Prostate gland (tissue), 2 donors: ENCODE measurements around the gene IFIT1. TPM values are rescaled to one million over a fixed set of nuclear protein-coding genes. Genes with fewer than 3 reads are reported as not detected.
"Not testable (repeated sequence)": the region's sequence is repeated elsewhere in the genome, so short reads cannot be mapped to it uniquely, and the experiment has no call there.

ENCODE experiments used
- DNase-seq: peaks from one replicate; pipeline ENCODE4 v3.0.0-alpha.2; 2019; ENCODE audit warnings: low spot score
- H3K27ac ChIP-seq, 2 donors: fragments of 200-600 bp; sonication (generic); 2 replicates each; pipeline ENCODE4 v1.5.1; 2017 to 2019
- H3K27me3 ChIP-seq: fragments of 200-600 bp; sonication (generic); replicated peaks from 2 replicates; pipeline ENCODE4 v1.5.1; 2019; ENCODE audit not compliant: insufficient read depth
- H3K36me3 ChIP-seq, 2 donors: fragments of 200-600 bp; sonication (generic); 1 replicate in 1 of 2; 2 replicates in 1 of 2; pipeline versions ENCODE4 v1.5.1 to v1.8.1; 2017 to 2019
- H3K4me1 ChIP-seq: fragments of 200-600 bp; sonication (generic); replicated peaks from 2 replicates; pipeline ENCODE4 v1.5.1; 2019
- H3K4me3 ChIP-seq, 2 donors: fragments of 200-600 bp; sonication (generic); 2 replicates each; pipeline ENCODE4 v1.5.1; 2017 to 2019
- H3K9me3 ChIP-seq: fragments of 200-600 bp; sonication (generic); 2 replicates; pipeline ENCODE4 v1.5.1; 2017
- POLR2A ChIP-seq: fragments of 450-650 bp; IDR thresholded peaks from one replicate; pipeline ENCODE4 v1.6.1; 2016; ENCODE audit warnings: antibody characterized with exemption, mild to moderate bottlenecking
- POLR2AphosphoS5 ChIP-seq: sonication (generic); formaldehyde crosslinking; IDR thresholded peaks from one replicate; pipeline ENCODE4 v1.6.1; 2017; ENCODE audit warnings: antibody characterized with exemption
- WGBS: methylation state at CpG from one replicate; pipeline ENCODE4 v1.1.5; 2018; 5-methylcytosine and 5-hydroxymethylcytosine counted together
- intact Hi-C: fragments of 100-400 bp; cut with DNase I; formaldehyde crosslinking; loops from one replicate; pipeline ENCODE4 v1.14.2; 2022
- total RNA-seq, 2 donors: library from RNA; depleted of rRNA; stranded (reverse); fragments of >200 nt; gene quantifications; one replicate each; pipeline ENCODE4 v1.1.0, GENCODE V29; 2016
- TF ChIP-seq, protein P1 (sequence below), 4 experiments: fragments of 200-600 bp in 2 of 4; fragments of 450-650 bp in 2 of 4; sonication (generic) in 2 of 4; IDR thresholded peaks; 1 replicate in 3 of 4; 2 replicates in 1 of 4; pipeline ENCODE4 v1.5.1; 2016 to 2019; ENCODE audit warnings: antibody characterized with exemption in 4 of 4, mild to moderate bottlenecking in 2 of 4, moderate library complexity in 2 of 4

Gene IFIT1
- total RNA-seq, 2 donors from 2014 or later = 7.6 to 17.4 TPM

DNA sequence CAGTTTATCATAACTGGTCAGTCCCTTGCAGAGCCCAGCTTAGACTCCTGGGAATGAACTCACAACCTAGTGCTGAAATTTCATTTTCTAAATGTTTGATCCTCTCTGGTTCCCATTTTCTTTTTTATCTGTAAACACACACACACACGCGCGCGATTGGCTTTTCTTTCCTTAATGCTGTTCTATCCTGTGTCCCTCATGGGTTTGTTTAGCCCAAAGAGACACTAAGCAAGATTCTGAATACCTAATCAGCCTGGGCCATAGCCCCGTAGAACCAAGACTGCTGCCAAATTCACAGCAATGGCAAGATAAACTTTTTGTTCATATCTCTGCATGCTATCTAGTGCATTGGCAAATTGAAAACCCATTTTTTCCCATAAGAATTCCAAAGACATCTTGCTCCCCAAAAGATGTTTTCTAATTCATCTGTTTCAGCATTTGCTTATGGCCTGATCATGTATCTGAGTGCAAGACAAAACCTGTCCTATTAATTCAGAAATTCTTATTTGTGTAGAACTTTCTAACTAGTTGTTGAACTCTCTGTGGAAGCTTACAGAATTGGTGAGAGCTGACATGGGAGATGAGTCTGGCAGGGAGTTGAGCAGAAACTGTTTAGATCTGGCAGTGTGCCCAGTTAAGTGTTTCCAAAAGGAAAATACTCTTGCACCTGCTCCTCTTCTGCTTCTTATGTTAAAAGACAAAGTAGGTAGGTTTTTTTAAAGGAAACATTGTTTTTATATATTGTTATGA lies 1.8 kb upstream of the IFIT1 start:
- Histone ChIP-seq H3K36me3 (no peaks in the 10 kb centered on the region), H3K4me3 (no peak overlapping the region), H3K9me3 (no peaks in the 10 kb centered on the region), H3K27me3 (no peaks in the 10 kb centered on the region), H3K4me1 (peaks cover 3% of the 10 kb centered on the region), H3K27ac (no peak overlapping the region)
- intact Hi-C loops = no loop called here
- TF ChIP-seq, protein P1, sequence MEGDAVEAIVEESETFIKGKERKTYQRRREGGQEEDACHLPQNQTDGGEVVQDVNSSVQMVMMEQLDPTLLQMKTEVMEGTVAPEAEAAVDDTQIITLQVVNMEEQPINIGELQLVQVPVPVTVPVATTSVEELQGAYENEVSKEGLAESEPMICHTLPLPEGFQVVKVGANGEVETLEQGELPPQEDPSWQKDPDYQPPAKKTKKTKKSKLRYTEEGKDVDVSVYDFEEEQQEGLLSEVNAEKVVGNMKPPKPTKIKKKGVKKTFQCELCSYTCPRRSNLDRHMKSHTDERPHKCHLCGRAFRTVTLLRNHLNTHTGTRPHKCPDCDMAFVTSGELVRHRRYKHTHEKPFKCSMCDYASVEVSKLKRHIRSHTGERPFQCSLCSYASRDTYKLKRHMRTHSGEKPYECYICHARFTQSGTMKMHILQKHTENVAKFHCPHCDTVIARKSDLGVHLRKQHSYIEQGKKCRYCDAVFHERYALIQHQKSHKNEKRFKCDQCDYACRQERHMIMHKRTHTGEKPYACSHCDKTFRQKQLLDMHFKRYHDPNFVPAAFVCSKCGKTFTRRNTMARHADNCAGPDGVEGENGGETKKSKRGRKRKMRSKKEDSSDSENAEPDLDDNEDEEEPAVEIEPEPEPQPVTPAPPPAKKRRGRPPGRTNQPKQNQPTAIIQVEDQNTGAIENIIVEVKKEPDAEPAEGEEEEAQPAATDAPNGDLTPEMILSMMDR (IDR thresholded peaks at IDR 0.05) = no peak
- no peak for TF ChIP-seq POLR2A
- TF ChIP-seq POLR2AphosphoS5 = no peak
- 86% methylated on average over 5 of the region's 5 CpGs for WGBS
- no peak for DNase-seq

DNA sequence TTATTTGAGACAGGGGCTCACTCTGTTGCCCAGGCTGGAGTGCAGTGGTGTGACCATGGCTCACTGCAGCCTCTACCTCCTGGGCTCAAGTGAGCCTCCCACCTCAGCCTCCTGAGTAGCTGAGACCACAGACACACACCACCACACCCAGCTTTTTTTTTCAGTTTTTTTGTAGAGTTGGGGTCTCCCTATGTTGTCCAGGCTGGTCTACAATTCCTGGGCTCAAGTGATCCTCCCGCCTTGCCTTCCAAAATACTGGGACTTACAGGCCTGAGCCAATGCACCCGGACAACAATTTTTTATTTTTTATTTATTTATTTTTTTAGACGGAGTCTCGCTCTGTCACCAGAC lies 1.2 kb upstream of the IFIT1 start:
- peak overlapping the region in 1 of 2 donors; percentile 72 for H3K27ac ChIP-seq
- H3K27me3 ChIP-seq, H3K4me1 ChIP-seq, intact Hi-C loops, DNase-seq, H3K9me3 ChIP-seq, H3K4me3 ChIP-seq, H3K36me3 ChIP-seq: not testable (repeated sequence)
- 94% methylated on average over 4 of the region's 4 CpGs for WGBS

GRCh38 chr10:89392974-89393373 lies 551 bp downstream of the IFIT1 start:
- Histone ChIP-seq H3K9me3 (no peaks in the 10 kb centered on the region), H3K4me1 (peaks cover 3% of the 10 kb centered on the region), H3K27me3 (no peaks in the 10 kb centered on the region), H3K4me3 (peak overlapping the region; percentile 32 to 50), H3K36me3 (no peaks in the 10 kb centered on the region), H3K27ac (peak overlapping the region; percentile 72 to 80)
- 22% methylated on average over 2 of the region's 2 CpGs for WGBS
- intact Hi-C loops = no loop called here
- TF ChIP-seq, protein P1 (IDR thresholded peaks at IDR 0.05) = no peak
- TF ChIP-seq POLR2AphosphoS5 (no peak), POLR2A (no peak)
- DNase-seq = peak; percentile 17

- Histone ChIP-seq H3K4me1 (peaks cover 3% of the 10 kb centered on the region), H3K27me3 (no peaks in the 10 kb centered on the region), H3K36me3 (no peaks in the 10 kb centered on the region), H3K4me3 (peak overlapping the region in 1 of 2 donors; percentile 50), H3K27ac (peak overlapping the region in 1 of 2 donors; percentile 72), H3K9me3 (no peaks in the 10 kb centered on the region)
- TF ChIP-seq POLR2AphosphoS5 = no peak
- TF ChIP-seq, protein P1 (IDR thresholded peaks at IDR 0.05) = no peak
- TF ChIP-seq POLR2A = no peak
- WGBS = 27% methylated on average over 3 of the region's 3 CpGs
- intact Hi-C loops = no loop called here
- DNase-seq = no peak
Measured at GRCh38 chr10:89393898-89394297, 1.5 kb downstream of the IFIT1 start.

GRCh38 chr10:89395141-89395540 lies 2.7 kb downstream of the IFIT1 start:
- H3K27me3 ChIP-seq = no peaks in the 10 kb centered on the region
- no peaks in the 10 kb centered on the region for H3K9me3 ChIP-seq
- no peak for DNase-seq
- no peak overlapping the region for H3K27ac ChIP-seq
- no peak overlapping the region for H3K4me3 ChIP-seq
- H3K4me1 ChIP-seq = peaks cover 3% of the 10 kb centered on the region
- no peaks in the 10 kb centered on the region for H3K36me3 ChIP-seq
- TF ChIP-seq, protein P1 (IDR thresholded peaks at IDR 0.05) = no peak
- TF ChIP-seq POLR2AphosphoS5 (no peak), POLR2A (no peak)
- intact Hi-C loops = no loop called here
- 90% methylated on average over 2 of the region's 2 CpGs for WGBS
